Fibroblast of lung (primary cell): ENCODE results near the gene BTBD9.

Experiments
- CTCF ChIP-seq, 2 donors: IDR thresholded peaks in 1 of 2; conservative IDR thresholded peaks in 1 of 2; 1 replicate in 1 of 2; 2 replicates in 1 of 2; pipeline ENCODE4 v1.5.1; 2011 to 2012; ENCODE audit warnings: low read length in 2 of 2, control low read depth in 1 of 2, inconsistent platforms in 1 of 2, low read depth in 1 of 2, mild to moderate bottlenecking in 1 of 2
- EZH2 ChIP-seq: IDR thresholded peaks from 2 replicates; pipeline ENCODE4 v1.5.1; 2012; ENCODE audit warnings: low read length, control low read depth, mild to moderate bottlenecking; ENCODE audit errors: missing control alignments

- no peak for TF ChIP-seq CTCF (conservative IDR thresholded peaks at IDR 0.05 in 1 of 2, IDR thresholded peaks at IDR 0.05 in 1 of 2; ENCODE audit: low read depth in 1 of 2, low read length in 2 of 2)
- TF ChIP-seq EZH2 = no peak
Observed at GRCh38 chr6:38192487-38192886, 447.2 kb downstream of the BTBD9 start.
